ENCODE data around the gene FBXL7.

DNA sequence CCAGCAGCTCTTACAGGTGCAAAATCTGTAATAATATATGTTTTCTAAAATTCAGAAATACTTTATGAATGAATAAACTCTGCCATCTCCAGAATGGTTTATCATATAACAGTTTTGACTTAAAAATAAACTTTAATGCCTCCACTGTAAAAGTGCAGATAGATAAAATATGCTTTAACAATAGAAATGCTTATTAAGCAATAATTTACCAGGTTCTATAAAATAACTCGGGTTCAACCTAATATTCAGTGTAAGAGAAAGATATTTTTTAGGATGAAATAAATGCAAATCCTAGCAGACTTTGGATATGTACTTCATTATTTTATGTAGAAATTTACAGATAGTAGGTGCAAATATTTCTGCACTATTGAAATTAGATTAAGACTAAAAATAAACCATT is 74.1 kb downstream of the FBXL7 start:
- TF ChIP-seq POLR2A (IDR thresholded peaks at IDR 0.05) = no peak
- TF ChIP-seq, protein P1, sequence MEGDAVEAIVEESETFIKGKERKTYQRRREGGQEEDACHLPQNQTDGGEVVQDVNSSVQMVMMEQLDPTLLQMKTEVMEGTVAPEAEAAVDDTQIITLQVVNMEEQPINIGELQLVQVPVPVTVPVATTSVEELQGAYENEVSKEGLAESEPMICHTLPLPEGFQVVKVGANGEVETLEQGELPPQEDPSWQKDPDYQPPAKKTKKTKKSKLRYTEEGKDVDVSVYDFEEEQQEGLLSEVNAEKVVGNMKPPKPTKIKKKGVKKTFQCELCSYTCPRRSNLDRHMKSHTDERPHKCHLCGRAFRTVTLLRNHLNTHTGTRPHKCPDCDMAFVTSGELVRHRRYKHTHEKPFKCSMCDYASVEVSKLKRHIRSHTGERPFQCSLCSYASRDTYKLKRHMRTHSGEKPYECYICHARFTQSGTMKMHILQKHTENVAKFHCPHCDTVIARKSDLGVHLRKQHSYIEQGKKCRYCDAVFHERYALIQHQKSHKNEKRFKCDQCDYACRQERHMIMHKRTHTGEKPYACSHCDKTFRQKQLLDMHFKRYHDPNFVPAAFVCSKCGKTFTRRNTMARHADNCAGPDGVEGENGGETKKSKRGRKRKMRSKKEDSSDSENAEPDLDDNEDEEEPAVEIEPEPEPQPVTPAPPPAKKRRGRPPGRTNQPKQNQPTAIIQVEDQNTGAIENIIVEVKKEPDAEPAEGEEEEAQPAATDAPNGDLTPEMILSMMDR (IDR thresholded peaks at IDR 0.05) = no peak

Measured in lower leg skin (tissue), 3 donors.